Fibroblast of pulmonary artery (primary cell): ENCODE data around the gene C15orf61.

Experiments
- DNase-seq: peaks from one replicate; pipeline ENCODE4 v3.0.0-alpha.2; 2010; ENCODE audit warnings: low read depth
- H3K4me3 ChIP-seq: replicated peaks from 2 replicates; pipeline ENCODE4 v1.5.1; 2011; ENCODE audit warnings: low read depth, mild to moderate bottlenecking, control low read depth, low read length, moderate library complexity
- TF ChIP-seq, protein P1 (sequence below): IDR thresholded peaks from 2 replicates; pipeline ENCODE4 v1.5.1; 2011; ENCODE audit warnings: mild to moderate bottlenecking, control low read depth, low read length, inconsistent platforms; ENCODE audit errors: missing control alignments

C15orf61 gene

DNA sequence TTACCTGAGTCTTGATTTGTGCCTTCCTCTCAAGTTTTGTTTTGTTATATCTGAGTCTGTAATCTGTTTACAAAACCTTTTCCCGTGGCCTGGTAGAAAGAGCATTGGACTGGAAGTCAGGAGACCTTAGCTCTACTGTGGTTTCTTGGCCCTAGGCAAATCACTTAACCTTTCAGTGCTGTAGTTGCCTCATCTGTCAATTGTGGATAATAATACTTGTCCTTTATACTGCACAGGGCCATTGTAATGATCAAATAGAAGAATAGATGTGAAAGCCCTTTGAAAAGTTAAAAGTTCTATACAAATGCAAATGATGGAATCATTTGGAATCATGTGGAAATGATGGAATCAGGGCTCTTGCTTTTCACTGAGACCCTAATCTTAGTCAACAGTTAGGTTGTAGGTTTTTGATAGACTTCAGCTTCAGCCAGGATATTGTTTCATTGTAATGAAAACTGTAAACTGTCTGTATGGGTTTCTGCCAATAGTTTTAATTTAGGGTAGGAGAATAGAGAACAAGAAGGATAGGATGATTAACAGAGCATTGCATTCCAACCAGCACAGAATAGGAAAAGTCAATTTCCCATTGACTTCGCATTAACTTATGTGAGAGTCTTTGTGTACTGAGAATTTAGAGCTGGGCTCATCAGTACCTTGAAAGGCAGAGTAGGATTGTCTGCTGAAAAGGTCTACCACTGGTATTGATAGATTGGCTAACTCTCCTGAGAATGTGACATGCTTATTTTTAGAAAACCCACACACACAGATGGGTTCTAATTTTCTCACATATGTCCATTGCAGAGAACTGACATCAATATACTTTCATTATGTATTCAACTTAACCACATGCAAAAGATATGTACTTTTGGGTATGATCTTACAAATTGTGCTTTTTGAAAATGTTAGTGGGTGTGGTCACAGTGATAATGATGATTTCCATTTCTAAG lies 43.4 kb downstream of the C15orf61 start:
- TF ChIP-seq, protein P1, sequence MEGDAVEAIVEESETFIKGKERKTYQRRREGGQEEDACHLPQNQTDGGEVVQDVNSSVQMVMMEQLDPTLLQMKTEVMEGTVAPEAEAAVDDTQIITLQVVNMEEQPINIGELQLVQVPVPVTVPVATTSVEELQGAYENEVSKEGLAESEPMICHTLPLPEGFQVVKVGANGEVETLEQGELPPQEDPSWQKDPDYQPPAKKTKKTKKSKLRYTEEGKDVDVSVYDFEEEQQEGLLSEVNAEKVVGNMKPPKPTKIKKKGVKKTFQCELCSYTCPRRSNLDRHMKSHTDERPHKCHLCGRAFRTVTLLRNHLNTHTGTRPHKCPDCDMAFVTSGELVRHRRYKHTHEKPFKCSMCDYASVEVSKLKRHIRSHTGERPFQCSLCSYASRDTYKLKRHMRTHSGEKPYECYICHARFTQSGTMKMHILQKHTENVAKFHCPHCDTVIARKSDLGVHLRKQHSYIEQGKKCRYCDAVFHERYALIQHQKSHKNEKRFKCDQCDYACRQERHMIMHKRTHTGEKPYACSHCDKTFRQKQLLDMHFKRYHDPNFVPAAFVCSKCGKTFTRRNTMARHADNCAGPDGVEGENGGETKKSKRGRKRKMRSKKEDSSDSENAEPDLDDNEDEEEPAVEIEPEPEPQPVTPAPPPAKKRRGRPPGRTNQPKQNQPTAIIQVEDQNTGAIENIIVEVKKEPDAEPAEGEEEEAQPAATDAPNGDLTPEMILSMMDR, result no peak
- DNase-seq, result no peak

DNA sequence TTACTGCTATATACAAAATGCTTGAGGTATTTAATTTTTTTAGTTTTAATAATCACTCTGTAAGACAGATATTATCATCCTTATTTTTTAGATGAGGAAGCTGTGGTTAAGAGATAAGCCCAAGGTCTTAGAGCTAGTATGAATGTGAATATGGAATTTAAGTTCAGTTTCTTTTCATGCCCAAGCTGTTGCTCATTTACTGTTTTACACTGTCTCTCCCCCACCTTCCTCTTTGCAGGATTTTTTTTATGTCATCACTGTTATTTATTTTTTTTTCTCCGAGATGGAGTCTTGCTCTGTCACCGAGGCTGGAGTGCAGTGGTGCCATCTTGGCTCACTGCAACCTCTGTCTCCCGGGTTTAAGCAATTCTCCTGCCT lies 44.0 kb downstream of the C15orf61 start:
- DNase-seq, result peak; percentile 10
- H3K4me3 ChIP-seq, result no peak overlapping the region
- TF ChIP-seq, protein P1, result no peak

More for the DNA sequence above, 43.4 kb downstream of the C15orf61 start:
- no peak overlapping the region for H3K4me3 ChIP-seq

DNA sequence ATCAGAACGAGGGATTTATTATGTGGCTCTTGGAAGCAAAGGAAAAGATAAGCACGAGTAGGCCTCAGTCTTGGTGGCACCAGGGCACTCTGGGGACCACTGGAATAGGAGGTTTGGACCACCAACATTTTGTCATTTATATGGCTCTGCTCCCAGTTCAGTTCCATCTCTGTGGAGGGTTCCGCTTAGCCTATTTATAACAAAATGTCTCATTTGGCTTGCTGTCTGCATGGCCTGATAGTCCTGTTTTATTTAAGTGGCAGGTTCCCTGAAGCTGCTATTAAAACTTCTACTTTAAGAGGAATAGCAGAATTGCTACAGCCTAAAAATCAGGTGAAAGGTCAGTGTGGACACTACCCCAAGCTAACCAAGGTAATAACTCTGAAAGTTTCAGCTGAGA lies 48.7 kb downstream of the C15orf61 start:
- TF ChIP-seq, protein P1, result no peak
- DNase-seq, result no peak
- no peak overlapping the region for H3K4me3 ChIP-seq

DNA sequence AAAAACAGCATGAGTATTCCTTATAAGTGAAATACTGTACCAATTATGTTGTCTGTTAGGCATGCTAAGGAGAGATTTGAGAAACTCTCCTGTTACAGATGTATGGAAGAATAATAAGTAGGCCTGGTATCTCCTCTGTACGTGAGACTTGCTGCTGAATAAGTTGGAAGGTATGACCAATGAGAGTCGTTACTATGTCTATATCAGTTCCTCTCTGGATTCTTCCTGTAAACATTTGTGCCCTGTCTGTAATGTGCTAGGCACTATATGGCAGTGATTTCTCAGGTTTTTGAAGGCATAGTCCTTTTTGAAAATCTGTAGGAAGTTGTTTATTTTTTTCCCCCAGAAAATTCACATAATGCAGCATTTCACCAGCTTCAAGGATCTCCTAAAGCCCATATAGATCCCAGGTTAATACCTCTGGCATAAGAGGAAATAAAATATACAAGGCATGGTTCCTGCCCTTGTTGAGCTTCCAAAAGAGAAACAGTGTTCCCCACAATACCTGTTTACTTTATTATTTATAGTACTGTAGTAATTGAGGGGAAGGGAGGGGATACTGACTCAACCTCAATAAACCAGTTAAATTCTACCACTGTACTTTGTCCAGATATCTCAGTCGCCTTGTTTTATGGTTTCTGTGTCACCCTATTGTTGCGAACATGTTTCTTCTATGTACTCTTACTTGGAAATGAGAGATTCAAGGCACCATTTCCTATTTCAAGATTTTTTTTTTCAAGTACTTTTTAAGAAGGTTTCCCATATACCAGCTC lies 50.1 kb downstream of the C15orf61 start:
- TF ChIP-seq, protein P1, result no peak
- DNase-seq, result no peak

DNA sequence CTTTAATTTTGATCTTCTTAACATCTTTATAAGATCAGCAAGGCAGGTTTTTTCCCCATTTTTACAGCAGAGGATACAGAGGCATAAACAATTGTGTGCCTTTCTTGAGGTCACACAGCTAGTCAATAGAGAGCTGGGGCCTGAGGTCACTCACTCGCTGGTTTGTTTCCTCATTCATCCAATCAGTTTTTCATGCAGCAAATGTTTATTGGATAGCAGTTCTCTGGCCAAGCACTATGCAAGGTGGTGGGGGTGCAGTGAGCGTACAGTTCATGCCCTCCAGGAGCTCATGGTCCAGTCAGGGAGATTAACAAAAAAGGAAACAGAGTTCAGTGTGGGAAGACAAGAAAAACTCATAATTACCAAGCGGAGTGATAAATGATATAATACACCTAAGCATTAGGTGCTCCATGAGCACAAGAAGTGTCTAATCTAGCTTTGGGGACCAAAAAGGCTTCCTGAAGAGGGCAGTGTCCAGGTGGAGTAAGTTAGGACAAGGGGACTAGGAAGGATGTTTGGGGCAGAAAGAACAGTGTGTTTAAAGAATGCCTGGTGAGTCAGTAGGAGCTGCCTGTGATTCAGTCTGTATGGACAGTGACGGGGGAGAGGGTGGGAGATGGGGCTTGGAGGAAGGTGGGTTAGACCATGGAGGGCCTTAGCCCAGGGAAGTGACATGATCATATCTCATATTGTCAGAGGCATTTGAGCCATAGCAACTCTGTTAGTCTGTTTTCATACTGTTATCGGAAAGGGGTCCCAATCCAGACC lies 50.9 kb downstream of the C15orf61 start:
- TF ChIP-seq, protein P1, result no peak
- no peak overlapping the region for H3K4me3 ChIP-seq
- DNase-seq, result no peak

More for the DNA sequence above, 50.1 kb downstream of the C15orf61 start:
- no peak overlapping the region for H3K4me3 ChIP-seq

DNA sequence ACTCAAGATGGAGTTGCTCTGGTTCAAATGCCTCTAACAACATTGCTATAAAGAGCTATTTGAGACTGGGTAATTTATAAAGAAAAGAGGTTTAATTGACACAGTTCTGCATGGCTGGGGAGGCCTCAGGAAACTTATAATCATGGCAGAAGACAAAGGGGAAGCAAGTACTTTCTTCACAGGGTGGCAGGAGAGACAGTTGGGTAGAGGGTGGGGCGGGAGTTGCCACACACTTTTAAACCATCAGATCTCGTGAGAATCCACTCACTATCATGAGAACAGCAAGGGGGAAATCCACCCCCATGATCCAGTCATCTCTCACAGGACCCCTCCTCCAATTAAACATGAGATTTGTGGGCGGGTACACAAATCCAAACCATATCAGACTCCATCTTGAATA lies 52.3 kb downstream of the C15orf61 start:
- H3K4me3 ChIP-seq, result no peak overlapping the region
- no peak for DNase-seq
- TF ChIP-seq, protein P1, result no peak
